Endothelial cell of umbilical vein (primary cell): ENCODE measurements around the gene MYO6. TPM values are rescaled to one million over a fixed set of nuclear protein-coding genes. Genes with fewer than 3 reads are reported as not detected.

Source experiments
- BruUV-seq: library from RNA; stranded (reverse); fragments of 400-500 nt; replicated peaks from 2 replicates; lab custom pipeline; 2021; lab: Mats Ljungman, UMichigan
- CTCF ChIA-PET: fragments of 300-600, 350-600 bp; sonication (Branson Sonifier 250); formaldehyde crosslinking; loops from one replicate; lab custom pipeline; 2021; ENCODE audit warnings: antibody characterized with exemption, inconsistent platforms; lab: Charles Lee
- POLR2A ChIA-PET: fragments of 300-600, 350-600 bp; sonication (Branson Sonifier 250); formaldehyde crosslinking; loops from one replicate; lab custom pipeline; 2021; ENCODE audit warnings: antibody characterized with exemption, inconsistent platforms; lab: Charles Lee
- DNase-seq: peaks from one replicate; pipeline ENCODE4 v3.0.0-alpha.2; 2011; ENCODE audit warnings: low read depth, low spot score
- FAIRE-seq: peaks from 2 replicates; lab custom pipeline; 2011; peaks lifted over from hg19 to GRCh38; lab: Jason Lieb, UNC
- H2AFZ ChIP-seq: 2 replicates; pipeline ENCODE4 v1.6.0; 2012; ENCODE audit warnings: low read depth, low read length, control low read depth, inconsistent platforms
- H3K27ac ChIP-seq: 2 replicates; pipeline ENCODE4 v1.5.1; 2011; ENCODE audit warnings: low read depth, mild to moderate bottlenecking, control low read depth, low read length, moderate library complexity; ENCODE audit not compliant: insufficient read depth
- H3K27me3 ChIP-seq, 2 experiments: 2 replicates each; pipeline versions ENCODE4 v1.6.0 to v1.6.1; 2011; ENCODE audit warnings: low read length in 2 of 2, mixed read lengths in 1 of 2; ENCODE audit not compliant: control insufficient read depth in 2 of 2, insufficient read depth in 2 of 2
- H3K36me3 ChIP-seq, 2 experiments: 2 replicates in 1 of 2; 3 replicates in 1 of 2; pipeline ENCODE4 v1.5.1; 2011; ENCODE audit warnings: low read length in 2 of 2, mild to moderate bottlenecking in 1 of 2, moderate library complexity in 1 of 2; ENCODE audit not compliant: control insufficient read depth in 2 of 2, insufficient read depth in 2 of 2; ENCODE audit errors: extremely low read depth in 1 of 2
- H3K4me1 ChIP-seq: 3 replicates; pipeline ENCODE4 v1.5.1; 2011; ENCODE audit warnings: mild to moderate bottlenecking, low read length; ENCODE audit not compliant: control insufficient read depth, insufficient read depth; ENCODE audit errors: extremely low read depth
- H3K4me2 ChIP-seq: 2 replicates; pipeline ENCODE4 v1.6.1; 2011; ENCODE audit warnings: low read length, control low read depth, mixed read lengths; ENCODE audit not compliant: insufficient read depth
- H3K4me3 ChIP-seq, 3 experiments: fragments of 200-600 bp in 1 of 3; sonication (generic), shearing (Covaris generic) in 1 of 3; replicated peaks in 1 of 3; 2 replicates each; pipeline ENCODE4 v1.5.1; 2011 to 2016; ENCODE audit warnings: control low read depth in 3 of 3, low read length in 3 of 3, mild to moderate bottlenecking in 2 of 3, inconsistent platforms in 1 of 3, low read depth in 1 of 3, moderate library complexity in 1 of 3; ENCODE audit not compliant: insufficient read depth in 1 of 3
- H3K79me2 ChIP-seq: 2 replicates; pipeline ENCODE4 v1.6.0; 2012; ENCODE audit warnings: low read length, inconsistent platforms; ENCODE audit not compliant: control insufficient read depth, insufficient read depth
- H3K9ac ChIP-seq: replicated peaks from 2 replicates; pipeline ENCODE3; 2011; ENCODE audit warnings: low read length, control low read depth; ENCODE audit not compliant: insufficient read depth; ENCODE audit errors: extremely low read depth
- H3K9me1 ChIP-seq: replicated peaks from 3 replicates; pipeline ENCODE4 v1.6.0; 2011; ENCODE audit warnings: mild to moderate bottlenecking, low read length; ENCODE audit not compliant: control insufficient read depth, insufficient read depth; ENCODE audit errors: extremely low read depth
- H3K9me3 ChIP-seq: replicated peaks from 2 replicates; pipeline ENCODE4 v1.5.1; 2012; ENCODE audit warnings: low read length, inconsistent platforms; ENCODE audit not compliant: control insufficient read depth, insufficient read depth
- H4K20me1 ChIP-seq: replicated peaks from 2 replicates; pipeline ENCODE3; 2011; ENCODE audit warnings: mild to moderate bottlenecking, low read length; ENCODE audit not compliant: control insufficient read depth, insufficient read depth; ENCODE audit errors: extremely low read depth
- EZH2 ChIP-seq: IDR thresholded peaks from 2 replicates; pipeline ENCODE4 v1.6.1; 2012; ENCODE audit warnings: borderline replicate concordance, low read depth, mild to moderate bottlenecking, moderate library complexity, low read length, inconsistent platforms; ENCODE audit not compliant: severe bottlenecking
- FOS ChIP-seq: IDR thresholded peaks from 2 replicates; pipeline ENCODE4 v1.6.1; 2011; ENCODE audit warnings: mild to moderate bottlenecking, low read length, moderate library complexity, borderline replicate concordance; ENCODE audit not compliant: insufficient read depth
- GATA2 ChIP-seq: IDR thresholded peaks from 2 replicates; pipeline ENCODE4 v1.7.0; 2011; ENCODE audit warnings: low read depth, mild to moderate bottlenecking, moderate library complexity, mixed read lengths, low read length; ENCODE audit not compliant: insufficient read length, insufficient read depth
- JUN ChIP-seq: IDR thresholded peaks from 2 replicates; pipeline ENCODE4 v1.6.1; 2011; ENCODE audit warnings: borderline replicate concordance, low read depth; ENCODE audit not compliant: insufficient read length, insufficient read depth
- MAX ChIP-seq: IDR thresholded peaks from 2 replicates; pipeline ENCODE4 v1.6.1; 2011; ENCODE audit not compliant: insufficient read depth, insufficient read length
- MYC ChIP-seq: IDR thresholded peaks from one replicate; pipeline ENCODE4 v1.6.1; 2011; ENCODE audit warnings: mild to moderate bottlenecking, low read depth, low read length
- POLR2A ChIP-seq: IDR thresholded peaks from 2 replicates; pipeline ENCODE4 v1.6.1; 2012; ENCODE audit warnings: low read depth, mild to moderate bottlenecking, control low read depth, low read length
- POLR2AphosphoS5 ChIP-seq: IDR thresholded peaks from 2 replicates; pipeline ENCODE4 v1.6.1; 2012; ENCODE audit warnings: low read depth, mild to moderate bottlenecking, control low read depth, low read length, moderate library complexity; ENCODE audit not compliant: insufficient read depth
- dilution Hi-C: fragments of 300-500 bp; cut with MboI; formaldehyde crosslinking; loops from one replicate; pipeline ENCODE4 v1.15.0; 2019; ENCODE audit warnings: low sequenced_read_pairs; ENCODE audit not compliant: extremely low pct_ligation_motif_present
- intact Hi-C: fragments of 100-400 bp; cut with micrococcal nuclease; formaldehyde crosslinking; loops from one replicate; pipeline ENCODE4 v1.10.0; 2022
- polyA plus RNA-seq, 4 experiments: library from polyadenylated mRNA; depleted of rRNA in 3 of 4; stranded (reverse) in 3 of 4; unstranded in 1 of 4; fragments of >200 nt; gene quantifications; 2 replicates each; pipeline versions ENCODE4 v1.2.1 to v1.2.3, GENCODE V29; 2011 to 2012; ENCODE audit warnings: missing spikeins in 1 of 4
- total RNA-seq: library from RNA; stranded (reverse); gene quantifications from 2 replicates; pipeline ENCODE4 v1.2.3, GENCODE V29; 2021
- TF ChIP-seq, protein P1 (sequence below), 2 donors: IDR thresholded peaks; 1 replicate in 1 of 2; 2 replicates in 1 of 2; pipeline ENCODE4 v1.5.1; 2011; ENCODE audit warnings: low read length in 2 of 2, mild to moderate bottlenecking in 2 of 2, moderate library complexity in 2 of 2, control low read depth in 1 of 2, inconsistent platforms in 1 of 2, low read depth in 1 of 2; ENCODE audit not compliant: insufficient read depth in 1 of 2; ENCODE audit errors: extremely low read depth in 1 of 2

The MYO6 gene
- total and polyA plus RNA-seq, 2 donors (not counting 3 experiments of a cell fraction or from before 2014, with no cell fraction given), result 15.5 to 68.0 TPM

GRCh38 chr6:75853806-75854205, 104.8 kb downstream of the MYO6 start:
- H3K79me2 ChIP-seq, result no peaks in the 10 kb centered on the region
- peaks cover 42% of the 10 kb centered on the region for H3K4me1 ChIP-seq
- no peak overlapping the region for H3K4me2 ChIP-seq
- no peak overlapping the region for H3K27ac ChIP-seq
- TF ChIP-seq FOS, result no peak
- TF ChIP-seq, protein P1, sequence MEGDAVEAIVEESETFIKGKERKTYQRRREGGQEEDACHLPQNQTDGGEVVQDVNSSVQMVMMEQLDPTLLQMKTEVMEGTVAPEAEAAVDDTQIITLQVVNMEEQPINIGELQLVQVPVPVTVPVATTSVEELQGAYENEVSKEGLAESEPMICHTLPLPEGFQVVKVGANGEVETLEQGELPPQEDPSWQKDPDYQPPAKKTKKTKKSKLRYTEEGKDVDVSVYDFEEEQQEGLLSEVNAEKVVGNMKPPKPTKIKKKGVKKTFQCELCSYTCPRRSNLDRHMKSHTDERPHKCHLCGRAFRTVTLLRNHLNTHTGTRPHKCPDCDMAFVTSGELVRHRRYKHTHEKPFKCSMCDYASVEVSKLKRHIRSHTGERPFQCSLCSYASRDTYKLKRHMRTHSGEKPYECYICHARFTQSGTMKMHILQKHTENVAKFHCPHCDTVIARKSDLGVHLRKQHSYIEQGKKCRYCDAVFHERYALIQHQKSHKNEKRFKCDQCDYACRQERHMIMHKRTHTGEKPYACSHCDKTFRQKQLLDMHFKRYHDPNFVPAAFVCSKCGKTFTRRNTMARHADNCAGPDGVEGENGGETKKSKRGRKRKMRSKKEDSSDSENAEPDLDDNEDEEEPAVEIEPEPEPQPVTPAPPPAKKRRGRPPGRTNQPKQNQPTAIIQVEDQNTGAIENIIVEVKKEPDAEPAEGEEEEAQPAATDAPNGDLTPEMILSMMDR (IDR thresholded peaks at IDR 0.05; ENCODE audit: extremely low read depth in 1 of 2, insufficient read depth in 1 of 2, low read depth in 1 of 2, low read length in 2 of 2), result no peak
- no peak for TF ChIP-seq POLR2AphosphoS5
- no peak for TF ChIP-seq MAX
- TF ChIP-seq POLR2A, result no peak
- TF ChIP-seq MYC, result no peak
- TF ChIP-seq GATA2, result no peak
- no peak for TF ChIP-seq EZH2
- no peak for TF ChIP-seq JUN
- intact Hi-C loops (no loop called here), dilution Hi-C loops (no loop called here)
- DNase-seq (no peak), FAIRE-seq (no peak)
- BruUV-seq, result no TSS peak
- H3K36me3 ChIP-seq, result peaks cover 2 to 5% of the 10 kb centered on the region in 2 experiments
- H3K4me3 ChIP-seq, result no peak overlapping the region
- H4K20me1 ChIP-seq, result no peaks in the 10 kb centered on the region
- CTCF ChIA-PET, result interaction anchor here (1.2 kb wide), 1 partner anchor 39 kb away, joined by 4 read pairs; no protein-coding TSS in a partner anchor
- H3K27me3 ChIP-seq, result no peaks in the 10 kb centered on the region
- no peak overlapping the region for H2AFZ ChIP-seq
- POLR2A ChIA-PET, result no interaction called here
- no peak overlapping the region for H3K9ac ChIP-seq
- H3K9me3 ChIP-seq, result no peaks in the 10 kb centered on the region
- H3K9me1 ChIP-seq, result no peaks in the 10 kb centered on the region
